ENCODE results near the gene APOF. TPM values are rescaled to one million over a fixed set of nuclear protein-coding genes. Genes with fewer than 3 reads are reported as not detected.

Gene APOF
- total RNA-seq, 1 experiment from 2014 or later: not detected

GRCh38 chr12:56382611-56383010 lies 20.0 kb upstream of the APOF start:
- Mint-ChIP-seq H3K9me3 (no peaks in the 10 kb centered on the region), H3K4me3 (no peak overlapping the region), H3K36me3 (ENCODE audit: insufficient read depth in 1 of 3, low read depth in 3 of 3) (no peaks in the 10 kb centered on the region), H3K27me3 (ENCODE audit: low read depth) (peaks cover 8% of the 10 kb centered on the region), H3K27ac (no peak overlapping the region), H3K4me1 (peaks cover 10 to 13% of the 10 kb centered on the region in 2 experiments)
- Histone ChIP-seq H3K4me1 (ENCODE audit: insufficient read depth, low read length) (no peaks in the 10 kb centered on the region), H3K9me3 (ENCODE audit: control insufficient read depth, low read depth, low read length) (no peaks in the 10 kb centered on the region), H2BK12ac (ENCODE audit: insufficient read length, low read depth, low read length) (no peak overlapping the region), H4K8ac (replicated peaks; ENCODE audit: insufficient read length, low read depth, low read length) (no peak overlapping the region), H3K79me1 (ENCODE audit: insufficient read depth, low read depth, low read length, poor library complexity, severe bottlenecking) (no peaks in the 10 kb centered on the region), H3K27ac (ENCODE audit: insufficient read length, low read depth, low read length) (no peak overlapping the region), H3K9ac (ENCODE audit: extremely low read depth, insufficient read length, low read length) (no peak overlapping the region), H4K20me1 (ENCODE audit: control insufficient read depth, insufficient read depth, insufficient read length) (no peaks in the 10 kb centered on the region), H3K4me2 (ENCODE audit: insufficient read depth, insufficient read length, low read length) (no peak overlapping the region), H2BK120ac (ENCODE audit: low read depth, low read length, poor library complexity, severe bottlenecking) (no peak overlapping the region), H3K14ac (ENCODE audit: insufficient read depth, low read length) (no peak overlapping the region), H3K23ac (ENCODE audit: insufficient read length, low read depth, low read length) (no peak overlapping the region), H3K56ac (ENCODE audit: insufficient read length, low read depth, low read length) (no peak overlapping the region), H4K5ac (ENCODE audit: insufficient read length, low read depth, low read length) (no peak overlapping the region), H3K79me2 (ENCODE audit: insufficient read depth, low read length) (no peaks in the 10 kb centered on the region), H3K4ac (ENCODE audit: low read depth, low read length) (no peak overlapping the region), H2BK15ac (ENCODE audit: low read depth, low read length) (no peak overlapping the region), H2AFZ (ENCODE audit: low read length) (no peak overlapping the region), H3K23me2 (ENCODE audit: insufficient read length, low read depth, low read length, poor library complexity, severe bottlenecking) (no peaks in the 10 kb centered on the region), H3T11ph (ENCODE audit: low read length) (no peak overlapping the region), H3K18ac (ENCODE audit: insufficient read length, low read depth, low read length) (no peak overlapping the region), H2BK5ac (ENCODE audit: insufficient read length, low read length) (no peak overlapping the region), H4K91ac (ENCODE audit: insufficient read length, low read depth, low read length) (no peak overlapping the region), H2BK20ac (ENCODE audit: low read depth, low read length, poor library complexity, severe bottlenecking) (no peak overlapping the region), H3K27me3 (ENCODE audit: insufficient read depth, low read length) (no peaks in the 10 kb centered on the region), H2AK5ac (ENCODE audit: insufficient read length, low read length) (no peak overlapping the region)
- no peak for TF ChIP-seq CTCF (conservative IDR thresholded peaks at IDR 0.05)
- DNase-seq: no peak
- no CpG with 5 or more reads among the region's 16 CpGs for WGBS (ENCODE audit: extremely low coverage, insufficient read length, low lambda C conversion rate)
